Neural crest cell (in vitro differentiated cells): Measurements from ENCODE around the gene MAP2K7. TPM values are rescaled to one million over a fixed set of nuclear protein-coding genes. Genes with fewer than 3 reads are reported as not detected.
"Not testable (repeated sequence)": the region's sequence is repeated elsewhere in the genome, so short reads cannot be mapped to it uniquely, and the experiment has no call there.

ENCODE experiments used
- DNase-seq: peaks from one replicate; pipeline ENCODE4 v3.0.0; 2021; ENCODE audit warnings: low read depth, mixed read lengths, low spot score
- H3K27ac Mint-ChIP-seq: one replicate; pipeline ENCODE4 v1.8.0; 2021; ENCODE audit warnings: mild to moderate bottlenecking, mixed read lengths; ENCODE audit not compliant: unreplicated experiment
- H3K27me3 Mint-ChIP-seq: 2 replicates; pipeline ENCODE4 v1.8.0; 2021; ENCODE audit warnings: low read depth, mild to moderate bottlenecking, mixed read lengths
- H3K36me3 Mint-ChIP-seq: 2 replicates; pipeline ENCODE4 v1.8.0; 2021; ENCODE audit warnings: low read depth, mild to moderate bottlenecking, mixed read lengths
- H3K4me1 Mint-ChIP-seq: 2 replicates; pipeline ENCODE4 v1.8.0; 2021; ENCODE audit warnings: mixed read lengths
- H3K4me3 Mint-ChIP-seq: one replicate; pipeline ENCODE4 v1.8.0; 2021; ENCODE audit warnings: mild to moderate bottlenecking, mixed read lengths
- H3K9me3 Mint-ChIP-seq: 2 replicates; pipeline ENCODE4 v1.8.0; 2021; ENCODE audit warnings: mixed read lengths
- CTCF ChIP-seq: fragments of 200-600 bp; sonication (generic); conservative IDR thresholded peaks from 2 replicates; pipeline ENCODE4 v1.5.0; 2021; ENCODE audit warnings: antibody characterized with exemption, mild to moderate bottlenecking
- total RNA-seq: library from RNA; stranded (reverse); gene quantifications from 2 replicates; pipeline ENCODE4 v1.2.1, GENCODE V29; 2021

The MAP2K7 gene
- total RNA-seq, 1 donor from 2014 or later: 50.7 TPM

DNA sequence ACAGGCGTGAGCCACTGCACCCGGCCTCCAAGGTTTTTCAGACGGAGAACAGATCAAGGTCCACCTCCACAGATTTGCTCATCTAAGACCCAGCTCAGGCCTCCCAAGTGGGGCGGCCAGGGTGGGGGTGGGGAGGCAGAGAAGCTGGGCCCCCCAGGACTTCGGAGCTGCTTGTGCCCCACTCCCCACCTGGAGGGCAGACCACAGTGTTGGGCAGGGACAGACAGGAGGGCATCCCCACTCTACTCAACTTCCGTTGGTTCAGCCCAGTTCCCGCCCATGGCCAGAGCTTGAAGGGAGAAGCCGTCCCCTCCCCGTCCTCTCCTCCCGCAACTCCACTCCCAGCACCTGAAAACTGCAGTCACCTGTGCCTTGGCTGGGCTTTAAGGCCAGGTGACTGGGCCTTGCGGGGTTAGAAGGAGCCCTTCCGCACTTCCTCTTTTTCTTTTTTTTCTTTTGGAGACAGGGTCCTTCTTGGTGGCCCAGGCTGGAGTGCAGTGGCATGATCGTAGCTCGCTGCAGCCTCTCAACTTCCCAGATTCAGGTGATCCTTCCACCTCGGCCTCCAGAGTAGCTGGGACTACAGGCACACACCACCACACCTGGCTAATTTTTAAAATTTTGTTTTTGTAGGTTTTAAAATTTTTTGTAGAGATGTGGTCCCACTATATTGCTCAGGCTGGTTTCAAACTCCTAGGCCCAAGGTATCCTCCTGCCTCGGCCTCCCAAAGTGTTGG, 16.1 kb upstream of the MAP2K7 start:
- Mint-ChIP-seq H3K27me3 (peaks cover 40% of the 10 kb centered on the region), H3K4me1 (no peaks in the 10 kb centered on the region), H3K9me3 (no peaks in the 10 kb centered on the region), H3K36me3 (no peaks in the 10 kb centered on the region), H3K4me3 (no peak overlapping the region), H3K27ac (no peak overlapping the region)
- no peak for TF ChIP-seq CTCF
- DNase-seq: no peak

DNA sequence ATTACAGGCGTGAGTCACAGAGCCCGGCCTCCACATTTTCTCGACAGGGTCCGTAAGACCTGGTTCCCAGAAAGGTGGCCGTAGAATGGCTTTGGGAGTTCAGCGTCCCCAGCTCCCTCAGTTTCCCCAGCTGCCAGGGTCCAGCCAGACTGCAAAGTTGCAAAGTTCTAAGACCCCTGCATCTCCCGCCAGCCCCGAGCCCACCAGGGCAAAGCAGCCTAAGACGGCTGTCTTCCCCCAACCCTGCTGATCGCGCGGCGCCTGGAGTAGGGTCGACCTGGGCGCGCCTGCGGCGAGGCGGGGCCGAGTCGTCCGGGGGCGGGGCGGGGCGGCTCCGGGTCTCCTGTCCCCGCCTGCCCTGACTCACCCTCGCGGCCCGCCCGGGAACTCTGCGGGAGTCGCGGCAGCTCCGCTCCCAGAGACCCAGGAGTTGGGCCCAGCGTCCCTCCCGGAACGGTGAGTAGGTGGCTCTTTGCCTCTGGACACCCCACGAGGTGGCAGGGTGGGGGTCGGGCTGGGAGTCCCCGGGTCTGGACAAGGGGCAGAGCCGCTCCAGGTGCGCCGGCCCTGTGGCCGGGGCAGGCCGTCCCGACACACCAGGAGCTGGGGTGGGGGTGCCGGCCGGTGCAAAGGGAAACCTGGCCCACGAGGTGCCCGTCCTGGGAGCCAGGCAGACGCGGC, 15.4 kb upstream of the MAP2K7 start, which contains the start of gene LRRC8E:
LRRC8E (plus strand) TSS at position 366 of the 681 bp plus-strand sequence. CDS start 7,094 bp downstream, outside the sequence.
- Mint-ChIP-seq H3K36me3 (no peaks in the 10 kb centered on the region), H3K4me3 (no peak within 1 kb of the TSS), H3K27ac (no peak within 1 kb of the TSS), H3K27me3 (peaks cover 40% of the 10 kb centered on the region), H3K4me1 (no peaks in the 10 kb centered on the region), H3K9me3 (no peaks in the 10 kb centered on the region)
- TF ChIP-seq CTCF: no peak
- peak; percentile 46 for DNase-seq

DNA sequence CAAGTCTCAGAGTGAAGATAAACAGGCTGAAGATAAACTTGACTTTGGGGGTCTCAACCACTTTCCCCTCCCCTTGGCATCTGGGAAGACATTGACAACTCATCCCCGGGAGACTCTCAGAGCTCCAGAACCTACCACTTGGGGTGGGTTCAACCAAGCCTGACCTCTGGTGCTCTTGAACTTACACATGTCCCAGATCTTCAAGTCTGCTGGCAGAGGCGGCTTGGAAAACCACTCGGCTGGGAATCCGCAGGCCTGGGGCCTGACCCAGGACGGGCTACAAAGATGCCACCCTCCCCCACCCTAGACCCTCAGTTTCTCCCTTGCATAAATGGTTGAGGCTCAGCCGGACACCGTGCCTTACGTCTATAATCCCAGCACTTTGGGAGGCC, 14.9 kb upstream of the MAP2K7 start:
- H3K27me3 Mint-ChIP-seq: peaks cover 40% of the 10 kb centered on the region
- no peak for DNase-seq
- H3K9me3 Mint-ChIP-seq: no peaks in the 10 kb centered on the region
- no peaks in the 10 kb centered on the region for H3K4me1 Mint-ChIP-seq
- no peaks in the 10 kb centered on the region for H3K36me3 Mint-ChIP-seq
- no peak overlapping the region for H3K4me3 Mint-ChIP-seq
- H3K27ac Mint-ChIP-seq: no peak overlapping the region
- TF ChIP-seq CTCF: no peak

GRCh38 chr19:7893362-7894101, 10.1 kb upstream of the MAP2K7 start:
- DNase-seq, H3K4me1 Mint-ChIP-seq, H3K36me3 Mint-ChIP-seq, H3K9me3 Mint-ChIP-seq, H3K27ac Mint-ChIP-seq, H3K4me3 Mint-ChIP-seq: not testable (repeated sequence)
- H3K27me3 Mint-ChIP-seq: peaks cover 16% of the 10 kb centered on the region

DNA sequence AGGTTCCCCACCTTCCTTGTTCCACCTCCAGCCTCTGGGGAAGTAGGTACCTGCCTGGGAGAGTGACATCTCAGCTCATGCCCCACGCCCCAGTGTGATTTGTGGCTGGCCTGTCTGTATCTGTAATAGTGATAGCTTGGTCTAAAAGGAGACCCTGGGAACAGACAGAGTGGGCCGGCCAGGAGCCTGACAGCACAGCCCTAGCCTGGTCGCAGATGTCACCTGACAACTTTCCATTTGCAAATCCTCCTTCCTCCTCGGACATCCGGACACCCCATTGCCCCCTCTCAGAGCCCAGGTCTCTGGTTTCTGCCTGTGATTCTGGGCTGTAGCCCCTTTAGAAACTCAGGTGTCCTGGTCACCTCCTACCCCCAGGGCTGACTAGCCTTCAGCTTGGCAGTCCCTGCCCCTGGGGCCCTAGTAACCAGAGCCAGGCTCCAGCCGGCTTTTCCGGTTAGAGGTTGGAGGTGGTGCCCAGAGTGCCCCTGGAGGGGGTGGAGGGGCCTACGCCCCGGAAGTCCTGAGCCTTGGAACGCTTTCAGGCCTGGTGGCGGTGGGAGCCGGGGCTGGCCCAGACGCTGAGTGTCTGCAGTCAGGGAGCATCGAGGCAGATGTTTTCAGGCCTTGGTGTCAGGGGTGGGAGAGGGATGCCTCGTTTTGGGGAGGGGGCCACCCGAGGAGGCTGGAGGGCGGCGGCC, 8.9 kb upstream of the MAP2K7 start:
- no peaks in the 10 kb centered on the region for H3K36me3 Mint-ChIP-seq
- no peak for DNase-seq
- peak; percentile 17 for TF ChIP-seq CTCF
- H3K4me3 Mint-ChIP-seq: no peak overlapping the region
- no peaks in the 10 kb centered on the region for H3K9me3 Mint-ChIP-seq
- peaks cover 3% of the 10 kb centered on the region for H3K4me1 Mint-ChIP-seq
- no peak overlapping the region for H3K27ac Mint-ChIP-seq
- peaks cover 7% of the 10 kb centered on the region for H3K27me3 Mint-ChIP-seq
